Kidney epithelial cell (primary cell): Measurements from ENCODE around the gene IGHMBP2. TPM values are rescaled to one million over a fixed set of nuclear protein-coding genes. Genes with fewer than 3 reads are reported as not detected.

Experiments
- DNase-seq: peaks from one replicate; pipeline ENCODE4 v3.0.0-alpha.2; 2010; ENCODE audit warnings: low read depth
- H3K27me3 ChIP-seq: 2 replicates; pipeline ENCODE4 v1.6.0; 2011; ENCODE audit warnings: low read length; ENCODE audit not compliant: control insufficient read depth, insufficient read depth
- H3K36me3 ChIP-seq: 2 replicates; pipeline ENCODE4 v1.5.1; 2011; ENCODE audit warnings: low read length; ENCODE audit not compliant: control insufficient read depth, insufficient read depth
- H3K4me3 ChIP-seq: 2 replicates; pipeline ENCODE4 v1.5.1; 2011; ENCODE audit warnings: low read depth, mild to moderate bottlenecking, control low read depth, low read length
- CTCF ChIP-seq: IDR thresholded peaks from 2 replicates; pipeline ENCODE4 v1.5.1; 2011; ENCODE audit warnings: mild to moderate bottlenecking, moderate library complexity, low read length, control low read depth, inconsistent platforms; ENCODE audit not compliant: insufficient read depth, poor library complexity, severe bottlenecking
- total RNA-seq: library from RNA; depleted of rRNA; stranded (reverse); fragments of >200 nt; gene quantifications from 2 replicates; pipeline ENCODE4 v1.2.3, GENCODE V29; 2015

The IGHMBP2 gene
- total RNA-seq, 1 donor from 2014 or later = 12.4 TPM

GRCh38 chr11:68976563-68976962 lies 72.9 kb downstream of the IGHMBP2 start:
- H3K4me3 ChIP-seq = no peak overlapping the region
- H3K27me3 ChIP-seq = peaks cover 2% of the 10 kb centered on the region
- DNase-seq = no peak
- H3K36me3 ChIP-seq = no peaks in the 10 kb centered on the region
- no peak for TF ChIP-seq CTCF

- no peak overlapping the region for H3K4me3 ChIP-seq
- H3K27me3 ChIP-seq = no peaks in the 10 kb centered on the region
- DNase-seq = no peak
- TF ChIP-seq CTCF = no peak
- H3K36me3 ChIP-seq = no peaks in the 10 kb centered on the region
Measured at GRCh38 chr11:68977781-68978625, 74.3 kb downstream of the IGHMBP2 start.

GRCh38 chr11:68978626-68978930 lies 74.9 kb downstream of the IGHMBP2 start:
- DNase-seq = no peak
- TF ChIP-seq CTCF = no peak
- no peaks in the 10 kb centered on the region for H3K36me3 ChIP-seq

GRCh38 chr11:68978931-68979594 lies 75.4 kb downstream of the IGHMBP2 start:
- H3K36me3 ChIP-seq = no peaks in the 10 kb centered on the region
- H3K27me3 ChIP-seq = no peaks in the 10 kb centered on the region
- H3K4me3 ChIP-seq = no peak overlapping the region
- TF ChIP-seq CTCF = no peak
- DNase-seq = no peak

More at GRCh38 chr11:68978626-68978930, 74.9 kb downstream of the IGHMBP2 start:
- no peak overlapping the region for H3K4me3 ChIP-seq
- H3K27me3 ChIP-seq = no peaks in the 10 kb centered on the region

GRCh38 chr11:68979931-68980775 lies 76.5 kb downstream of the IGHMBP2 start:
- no peaks in the 10 kb centered on the region for H3K36me3 ChIP-seq
- no peak for TF ChIP-seq CTCF
- H3K27me3 ChIP-seq = no peaks in the 10 kb centered on the region
- H3K4me3 ChIP-seq = no peak overlapping the region
- no peak for DNase-seq
